Kidney epithelial cell (primary cell): ENCODE results near the gene MPDZ. TPM values are rescaled to one million over a fixed set of nuclear protein-coding genes. Genes with fewer than 3 reads are reported as not detected.

Experiments used
- DNase-seq: peaks from one replicate; pipeline ENCODE4 v3.0.0-alpha.2; 2010; ENCODE audit warnings: low read depth
- H3K27me3 ChIP-seq: 2 replicates; pipeline ENCODE4 v1.6.0; 2011; ENCODE audit warnings: low read length; ENCODE audit not compliant: control insufficient read depth, insufficient read depth
- H3K36me3 ChIP-seq: 2 replicates; pipeline ENCODE4 v1.5.1; 2011; ENCODE audit warnings: low read length; ENCODE audit not compliant: control insufficient read depth, insufficient read depth
- H3K4me3 ChIP-seq: 2 replicates; pipeline ENCODE4 v1.5.1; 2011; ENCODE audit warnings: low read depth, mild to moderate bottlenecking, control low read depth, low read length
- CTCF ChIP-seq: IDR thresholded peaks from 2 replicates; pipeline ENCODE4 v1.5.1; 2011; ENCODE audit warnings: mild to moderate bottlenecking, moderate library complexity, low read length, control low read depth, inconsistent platforms; ENCODE audit not compliant: insufficient read depth, poor library complexity, severe bottlenecking
- total RNA-seq: library from RNA; depleted of rRNA; stranded (reverse); fragments of >200 nt; gene quantifications from 2 replicates; pipeline ENCODE4 v1.2.3, GENCODE V29; 2015

MPDZ gene
- total RNA-seq, 1 donor from 2014 or later, result 17.3 TPM

DNA sequence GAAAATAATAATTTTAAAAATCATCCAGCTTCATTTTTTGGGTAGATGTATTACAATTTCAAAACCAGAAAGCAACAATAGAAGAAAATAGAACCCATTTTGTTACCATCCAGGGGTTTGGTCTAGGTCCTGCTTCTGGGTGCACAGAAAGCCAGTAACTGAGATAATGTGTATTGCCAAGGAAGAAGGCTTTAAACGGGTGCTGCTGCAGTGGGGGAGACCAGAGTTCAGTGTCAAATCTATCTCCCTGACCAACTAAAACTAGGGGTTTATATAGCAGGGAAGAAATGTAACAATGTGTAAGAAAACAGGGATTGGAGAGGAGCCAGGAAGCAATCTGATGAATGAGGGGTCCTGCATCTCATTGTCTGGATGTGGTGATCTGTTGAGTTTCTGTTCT, 17.5 kb upstream of the MPDZ start:
- Histone ChIP-seq H3K36me3 (no peaks in the 10 kb centered on the region), H3K27me3 (no peaks in the 10 kb centered on the region), H3K4me3 (no peak overlapping the region)
- no peak for TF ChIP-seq CTCF
- DNase-seq, result no peak

- Histone ChIP-seq H3K36me3 (no peaks in the 10 kb centered on the region), H3K27me3 (no peaks in the 10 kb centered on the region), H3K4me3 (no peak overlapping the region)
- TF ChIP-seq CTCF, result no peak
- DNase-seq, result no peak
These were observed 16.1 kb upstream of the MPDZ start for GRCh38 chr9:13295556-13295955.

DNA sequence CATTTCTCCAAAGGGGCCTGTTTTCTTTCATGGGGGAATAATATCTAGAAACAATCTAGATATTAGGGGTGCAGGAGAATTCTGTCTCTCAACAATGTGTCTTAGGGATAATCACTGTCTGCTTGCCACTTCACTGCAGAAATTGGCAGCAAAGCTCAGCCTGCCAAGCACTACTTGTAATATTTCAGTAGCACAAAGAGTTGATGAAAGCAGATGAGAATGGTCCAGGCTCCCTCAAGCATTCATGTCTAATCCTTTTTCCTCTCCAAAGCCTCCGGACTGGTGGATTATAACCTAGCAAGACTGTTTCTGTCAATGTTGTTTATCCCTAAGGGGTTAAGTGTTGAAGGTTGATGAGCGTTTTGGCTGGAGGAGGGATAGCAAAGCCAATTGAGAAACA, 13.3 kb upstream of the MPDZ start:
- Histone ChIP-seq H3K27me3 (no peaks in the 10 kb centered on the region), H3K36me3 (no peaks in the 10 kb centered on the region), H3K4me3 (no peak overlapping the region)
- no peak for DNase-seq
- TF ChIP-seq CTCF, result no peak

GRCh38 chr9:13292158-13292557, 12.7 kb upstream of the MPDZ start:
- no peaks in the 10 kb centered on the region for H3K36me3 ChIP-seq
- no peaks in the 10 kb centered on the region for H3K27me3 ChIP-seq
- no peak for TF ChIP-seq CTCF
- no peak for DNase-seq
- H3K4me3 ChIP-seq, result no peak overlapping the region

DNA sequence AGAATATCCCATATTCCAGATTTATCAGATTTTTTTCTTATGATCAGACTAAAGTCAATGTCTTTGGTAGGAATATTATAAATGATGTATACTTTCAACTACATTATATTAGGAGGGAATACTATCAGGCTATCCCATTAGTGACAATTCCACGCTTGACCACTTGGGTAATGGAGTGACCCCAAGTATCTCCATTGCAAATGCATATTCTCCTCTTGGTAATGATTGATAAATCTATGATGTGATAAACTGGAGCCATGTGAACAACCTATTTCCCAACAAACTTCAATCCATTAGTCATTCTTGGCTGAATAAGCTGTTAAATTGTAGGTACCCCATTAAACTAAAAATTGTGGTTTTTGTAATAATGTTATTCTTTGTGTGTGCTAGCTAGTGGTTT, 12.2 kb upstream of the MPDZ start:
- H3K4me3 ChIP-seq, result no peak overlapping the region
- H3K27me3 ChIP-seq, result no peaks in the 10 kb centered on the region
- no peaks in the 10 kb centered on the region for H3K36me3 ChIP-seq
- TF ChIP-seq CTCF, result no peak
- DNase-seq, result no peak

DNA sequence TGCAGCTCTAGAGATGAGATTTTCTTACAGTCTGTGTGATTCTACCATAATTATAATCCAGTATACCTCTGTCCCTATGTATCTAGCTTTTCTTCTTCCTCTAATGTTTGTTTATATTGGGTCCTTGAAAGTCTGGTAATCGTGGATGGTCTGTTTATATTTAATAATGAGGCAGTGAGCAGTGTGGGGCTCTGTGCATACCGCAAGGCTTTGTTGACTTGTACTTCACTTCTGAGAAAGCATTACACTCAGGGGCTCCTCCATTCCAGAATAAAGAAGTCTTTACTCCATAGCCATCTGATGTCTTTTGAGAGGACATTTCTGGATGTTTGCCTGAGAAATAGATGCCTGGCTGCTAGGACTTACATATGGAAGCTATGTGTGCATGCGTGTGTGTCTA, 4.5 kb upstream of the MPDZ start:
- no peak for DNase-seq
- H3K4me3 ChIP-seq, result no peak overlapping the region
- no peak for TF ChIP-seq CTCF
- no peaks in the 10 kb centered on the region for H3K36me3 ChIP-seq
- H3K27me3 ChIP-seq, result no peaks in the 10 kb centered on the region
